Neutrophil (primary cell): ENCODE measurements around the gene BPIFA2.

Source experiments
- H3K27ac ChIP-seq: fragments of 200-600 bp; sonication (generic); 2 replicates; pipeline ENCODE4 v1.5.1; 2016; ENCODE audit warnings: mild to moderate bottlenecking, moderate library complexity
- H3K27me3 ChIP-seq: fragments of 200-600 bp; sonication (generic); 2 replicates; pipeline ENCODE4 v1.6.0; 2016; ENCODE audit warnings: mild to moderate bottlenecking
- H3K36me3 ChIP-seq: fragments of 200-600 bp; sonication (generic); 2 replicates; pipeline ENCODE4 v1.5.1; 2017
- H3K4me1 ChIP-seq, 2 experiments: fragments of 200-600 bp in 1 of 2; sonication (generic) in 1 of 2; 1 replicate in 1 of 2; 2 replicates in 1 of 2; pipeline versions ENCODE4 v1.5.1 to v1.6.1; 2013 to 2016; ENCODE audit warnings: low read depth in 1 of 2, low read length in 1 of 2, mild to moderate bottlenecking in 1 of 2, moderate library complexity in 1 of 2; ENCODE audit not compliant: control insufficient read depth in 1 of 2, insufficient read depth in 1 of 2
- H3K4me3 ChIP-seq, 2 experiments: fragments of 200-600 bp in 1 of 2; sonication (generic) in 1 of 2; 1 replicate in 1 of 2; 2 replicates in 1 of 2; pipeline ENCODE4 v1.5.1; 2013 to 2016; ENCODE audit warnings: low read depth in 1 of 2, low read length in 1 of 2, mild to moderate bottlenecking in 1 of 2, moderate library complexity in 1 of 2
- H3K9me3 ChIP-seq: fragments of 200-600 bp; sonication (generic); 2 replicates; pipeline ENCODE4 v1.5.1; 2016
- CTCF ChIP-seq: fragments of 200-600 bp; sonication (generic); IDR thresholded peaks from 2 replicates; pipeline ENCODE4 v1.5.1; 2016; ENCODE audit warnings: antibody characterized with exemption

Gene BPIFA2

GRCh38 chr20:33203444-33203843 is 35.5 kb downstream of the BPIFA2 start:
- Histone ChIP-seq H3K4me1 (no peaks in the 10 kb centered on the region), H3K27ac (no peak overlapping the region), H3K9me3 (no peaks in the 10 kb centered on the region), H3K27me3 (peaks cover 48% of the 10 kb centered on the region), H3K4me3 (no peak overlapping the region), H3K36me3 (no peaks in the 10 kb centered on the region)
- TF ChIP-seq CTCF = no peak

- H3K27ac ChIP-seq = no peak overlapping the region
Observed at GRCh38 chr20:33209789-33210188, 41.8 kb downstream of the BPIFA2 start.

GRCh38 chr20:33210371-33210770 is 42.4 kb downstream of the BPIFA2 start:
- no peaks in the 10 kb centered on the region for H3K36me3 ChIP-seq
- H3K4me3 ChIP-seq = no peak overlapping the region
- H3K9me3 ChIP-seq = no peaks in the 10 kb centered on the region
- H3K27me3 ChIP-seq = peaks cover 50% of the 10 kb centered on the region
- no peak overlapping the region for H3K27ac ChIP-seq
- no peaks in the 10 kb centered on the region for H3K4me1 ChIP-seq
- no peak for TF ChIP-seq CTCF

More at GRCh38 chr20:33209789-33210188, 41.8 kb downstream of the BPIFA2 start:
- no peaks in the 10 kb centered on the region for H3K36me3 ChIP-seq
- TF ChIP-seq CTCF = no peak
- H3K27me3 ChIP-seq = peaks cover 44% of the 10 kb centered on the region
- no peaks in the 10 kb centered on the region for H3K4me1 ChIP-seq
- H3K4me3 ChIP-seq = no peak overlapping the region
- no peaks in the 10 kb centered on the region for H3K9me3 ChIP-seq

- TF ChIP-seq CTCF = no peak
- no peak overlapping the region for H3K27ac ChIP-seq
- peaks cover 47% of the 10 kb centered on the region for H3K27me3 ChIP-seq
- no peak overlapping the region for H3K4me3 ChIP-seq
- no peaks in the 10 kb centered on the region for H3K4me1 ChIP-seq
- no peaks in the 10 kb centered on the region for H3K36me3 ChIP-seq
- H3K9me3 ChIP-seq = no peaks in the 10 kb centered on the region
Observed at GRCh38 chr20:33211817-33212424, 44.0 kb downstream of the BPIFA2 start.

- no peaks in the 10 kb centered on the region for H3K36me3 ChIP-seq
- no peak within 1 kb of the TSS for H3K4me3 ChIP-seq
- H3K27me3 ChIP-seq = peaks cover 58% of the 10 kb centered on the region
- no peak for TF ChIP-seq CTCF
- no peaks in the 10 kb centered on the region for H3K9me3 ChIP-seq
- H3K4me1 ChIP-seq = no peaks in the 10 kb centered on the region
- no peak within 1 kb of the TSS for H3K27ac ChIP-seq
Observed at GRCh38 chr20:33217052-33217451, 49.1 kb downstream of the BPIFA2 start, which contains the start of gene BPIFA3. BPIFA3 (plus strand) TSS chr20:33217352; CDS start chr20:33217537, 185 bp downstream.
